ENCODE data around the gene AOC2. TPM values are rescaled to one million over a fixed set of nuclear protein-coding genes. Genes with fewer than 3 reads are reported as not detected.
A peak's percentile ranks its signal among the peaks of the same experiment; 100 is the strongest.

The AOC2 gene
- total RNA-seq, 1 experiment from 2014 or later: 1.4 TPM

DNA sequence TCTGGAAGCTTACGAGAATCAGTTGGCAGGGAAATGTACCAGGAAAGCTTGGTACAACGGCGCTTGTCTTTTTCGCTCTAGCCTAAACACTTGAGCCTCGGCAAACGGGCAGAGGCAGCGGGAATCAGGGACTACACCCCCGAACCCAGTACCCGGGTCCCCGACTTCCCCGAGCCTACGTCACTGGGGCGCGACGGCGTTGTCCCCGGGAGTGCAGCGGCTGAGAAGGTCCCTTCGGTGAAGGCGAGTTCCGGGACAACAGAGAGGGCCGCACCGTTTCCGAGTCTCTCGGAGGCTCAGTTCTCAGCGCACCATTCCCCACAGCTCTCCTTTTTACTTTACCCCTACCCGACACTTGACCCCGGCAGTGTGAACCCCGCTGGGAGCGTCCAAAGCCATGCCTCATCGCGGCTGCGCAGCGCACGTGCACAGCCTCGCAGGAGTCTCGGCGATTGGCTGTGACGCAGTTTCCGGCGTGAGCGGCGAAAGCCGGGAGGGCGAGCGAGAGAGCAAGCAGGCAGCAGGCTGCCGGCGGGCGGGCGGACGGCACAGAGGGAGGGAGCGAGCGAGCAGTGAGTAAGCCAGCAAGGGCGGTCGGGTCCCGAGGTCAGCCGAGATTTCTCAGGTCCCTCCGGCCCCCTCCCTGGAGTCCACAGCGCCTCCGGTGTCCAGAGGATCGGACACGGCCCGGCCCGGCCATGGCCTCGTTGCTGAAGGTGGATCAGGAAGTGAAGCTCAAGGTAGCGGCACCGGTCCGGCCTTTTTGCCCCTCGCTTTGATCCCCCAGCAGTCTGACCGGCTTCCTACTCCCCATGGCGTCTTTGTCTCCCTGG, 11.2 kb upstream of the AOC2 start, which contains the start of gene PSME3:
PSME3 (plus strand) TSS at position 464 of the 833 bp plus-strand sequence; CDS start at position 699, 235 bp downstream.
- TSS peak; percentile 86 for BruUV-seq (replicated peaks)
- Histone ChIP-seq H3K4me2 (ENCODE audit: low read length) (peak within 1 kb of the TSS; percentile 92), H3K4me1 (ENCODE audit: insufficient read depth, low read length) (peaks cover 12% of the 10 kb centered on the region), H3K27me3 (ENCODE audit: low read length) (no peaks in the 10 kb centered on the region), H4K20me1 (ENCODE audit: low read length) (no peaks in the 10 kb centered on the region), H3K9me2 (replicated peaks; ENCODE audit: low read length) (no peaks in the 10 kb centered on the region), H3K36me3 (ENCODE audit: low read depth, low read length) (peaks cover 12% of the 10 kb centered on the region), H3K27ac (ENCODE audit: low read length) (peak within 1 kb of the TSS; percentile 75), H3K9me3 (ENCODE audit: low read length) (no peaks in the 10 kb centered on the region), H2AFZ (ENCODE audit: low read length) (peak within 1 kb of the TSS; percentile 89), H3K4me3 (ENCODE audit: low read length) (peak within 1 kb of the TSS; percentile 96), H3K79me2 (ENCODE audit: low read length) (peaks cover 45% of the 10 kb centered on the region), H3F3A (ENCODE audit: low read length, unreplicated experiment) (no peaks in the 10 kb centered on the region), H3K9ac (ENCODE audit: low read length) (peak within 1 kb of the TSS; percentile 99)
- POLR2A ChIA-PET (ENCODE audit: unreplicated experiment): interaction anchor here (0.5 to 0.6 kb wide), 2 partner anchors 9 to 228 kb away, joined by 3 to 8 read pairs; partner anchors contain the start of gene BECN1
- CTCF ChIA-PET: interaction anchor here (0.6 kb wide), 1 partner anchor 529 kb away, joined by 3 read pairs; no protein-coding TSS in a partner anchor
- no peak for TF ChIP-seq EZH2phosphoT487 (IDR thresholded peaks at IDR 0.05; ENCODE audit: borderline replicate concordance, low read length)
- TF ChIP-seq, protein P1, sequence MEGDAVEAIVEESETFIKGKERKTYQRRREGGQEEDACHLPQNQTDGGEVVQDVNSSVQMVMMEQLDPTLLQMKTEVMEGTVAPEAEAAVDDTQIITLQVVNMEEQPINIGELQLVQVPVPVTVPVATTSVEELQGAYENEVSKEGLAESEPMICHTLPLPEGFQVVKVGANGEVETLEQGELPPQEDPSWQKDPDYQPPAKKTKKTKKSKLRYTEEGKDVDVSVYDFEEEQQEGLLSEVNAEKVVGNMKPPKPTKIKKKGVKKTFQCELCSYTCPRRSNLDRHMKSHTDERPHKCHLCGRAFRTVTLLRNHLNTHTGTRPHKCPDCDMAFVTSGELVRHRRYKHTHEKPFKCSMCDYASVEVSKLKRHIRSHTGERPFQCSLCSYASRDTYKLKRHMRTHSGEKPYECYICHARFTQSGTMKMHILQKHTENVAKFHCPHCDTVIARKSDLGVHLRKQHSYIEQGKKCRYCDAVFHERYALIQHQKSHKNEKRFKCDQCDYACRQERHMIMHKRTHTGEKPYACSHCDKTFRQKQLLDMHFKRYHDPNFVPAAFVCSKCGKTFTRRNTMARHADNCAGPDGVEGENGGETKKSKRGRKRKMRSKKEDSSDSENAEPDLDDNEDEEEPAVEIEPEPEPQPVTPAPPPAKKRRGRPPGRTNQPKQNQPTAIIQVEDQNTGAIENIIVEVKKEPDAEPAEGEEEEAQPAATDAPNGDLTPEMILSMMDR (conservative IDR thresholded peaks at IDR 0.05; ENCODE audit: low read depth, low read length): no peak
- TF ChIP-seq EZH2 (IDR thresholded peaks at IDR 0.05; ENCODE audit: low read length, unreplicated experiment): no peak
- peak; percentile 80 for DNase-seq
- ATAC-seq: peak; percentile 91
- intact Hi-C loops (cut with micrococcal nuclease): no loop called here

DNA sequence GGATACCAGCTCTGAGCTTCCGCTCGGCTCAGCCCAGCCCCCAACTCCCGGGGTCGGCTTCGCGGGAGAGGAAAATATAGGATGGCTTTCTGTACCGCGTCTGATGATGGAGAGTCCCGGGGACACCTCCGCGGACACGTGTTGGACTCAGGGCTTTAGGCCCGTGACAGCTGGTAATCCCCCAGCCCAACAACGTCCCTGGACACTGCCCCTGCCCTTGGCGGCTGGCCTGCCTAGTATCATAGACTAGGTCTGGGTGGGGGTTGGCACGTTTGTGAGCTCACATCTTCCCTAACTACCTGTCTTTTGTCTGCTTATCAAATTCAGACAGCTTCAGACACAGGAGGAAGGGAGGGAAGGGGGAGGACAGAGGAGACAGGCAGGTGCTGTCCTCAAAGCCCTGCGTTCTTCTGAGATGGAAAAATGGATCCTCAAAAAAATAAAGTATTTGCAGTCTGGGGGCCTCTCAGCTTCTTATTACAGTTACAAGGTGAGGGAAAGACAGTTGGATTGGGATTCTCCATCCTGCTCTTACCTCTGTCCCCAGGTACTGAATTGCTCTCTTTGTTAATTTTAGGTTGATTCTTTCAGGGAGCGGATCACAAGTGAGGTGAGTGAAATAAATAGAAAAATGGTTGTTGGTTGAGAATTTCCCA, 10.5 kb upstream of the AOC2 start:
- Histone ChIP-seq H3K9me2 (replicated peaks; ENCODE audit: low read length) (no peaks in the 10 kb centered on the region), H3K36me3 (ENCODE audit: low read depth, low read length) (peaks cover 17% of the 10 kb centered on the region), H2AFZ (ENCODE audit: low read length) (peak overlapping the region; percentile 89), H4K20me1 (ENCODE audit: low read length) (no peaks in the 10 kb centered on the region), H3F3A (ENCODE audit: low read length, unreplicated experiment) (no peaks in the 10 kb centered on the region), H3K4me3 (ENCODE audit: low read length) (peak overlapping the region; percentile 96), H3K27ac (ENCODE audit: low read length) (peak overlapping the region; percentile 75), H3K9me3 (ENCODE audit: low read length) (no peaks in the 10 kb centered on the region), H3K4me1 (ENCODE audit: insufficient read depth, low read length) (peaks cover 12% of the 10 kb centered on the region), H3K79me2 (ENCODE audit: low read length) (peaks cover 45% of the 10 kb centered on the region), H3K4me2 (ENCODE audit: low read length) (peak overlapping the region; percentile 92), H3K27me3 (ENCODE audit: low read length) (no peaks in the 10 kb centered on the region), H3K9ac (ENCODE audit: low read length) (peak overlapping the region; percentile 99)
- ChIA-PET POLR2A (ENCODE audit: unreplicated experiment) (interaction anchor here (0.6 kb wide), 1 partner anchor 10 kb away, joined by 3 read pairs; the partner anchor contains the start of gene BECN1), CTCF (no interaction called here)
- TF ChIP-seq EZH2phosphoT487 (IDR thresholded peaks at IDR 0.05; ENCODE audit: borderline replicate concordance, low read length): no peak
- TF ChIP-seq, protein P1 (conservative IDR thresholded peaks at IDR 0.05; ENCODE audit: low read depth, low read length): no peak
- TF ChIP-seq EZH2 (IDR thresholded peaks at IDR 0.05; ENCODE audit: low read length, unreplicated experiment): no peak
- no peak; the same call in 1 of the 2 replicates for ATAC-seq
- TSS peak; percentile 76 for BruUV-seq (replicated peaks)
- no peak for DNase-seq
- intact Hi-C loops (cut with micrococcal nuclease): no loop called here
